ENCODE results near the gene MAPK13.

- no peak for TF ChIP-seq CTCF (conservative IDR thresholded peaks at IDR 0.05)
- TF ChIP-seq EZH2 (IDR thresholded peaks at IDR 0.05; ENCODE audit: low read depth) = no peak
Observed at GRCh38 chr6:36149476-36149875, 19.2 kb downstream of the MAPK13 start.

Data from PC-9 (cell line).